Measurements from ENCODE around the gene KLC1.

Gene KLC1

GRCh38 chr14:103723748-103724081 lies 94.7 kb downstream of the KLC1 start:
- 97 to 100% methylated on average over 6 of the region's 7 CpGs for WGBS, 2 experiments (ENCODE audit: insufficient coverage in 2 of 2)
- H3K27ac ChIP-seq (ENCODE audit: low read depth, low read length, severe bottlenecking), result no peak overlapping the region
- H3K4me1 ChIP-seq (ENCODE audit: control insufficient read depth, insufficient read depth, low read length, poor library complexity, severe bottlenecking), result peaks cover under 1% of the 10 kb centered on the region
- H3K9me3 ChIP-seq (ENCODE audit: control insufficient read depth, low read length), result no peaks in the 10 kb centered on the region
- peaks cover 31% of the 10 kb centered on the region for H3K36me3 ChIP-seq (ENCODE audit: control insufficient read depth, insufficient read depth, low read length)
- no peak overlapping the region for H3K4me3 ChIP-seq (ENCODE audit: extremely low read depth, insufficient read depth, low read length, poor library complexity, severe bottlenecking)

DNA sequence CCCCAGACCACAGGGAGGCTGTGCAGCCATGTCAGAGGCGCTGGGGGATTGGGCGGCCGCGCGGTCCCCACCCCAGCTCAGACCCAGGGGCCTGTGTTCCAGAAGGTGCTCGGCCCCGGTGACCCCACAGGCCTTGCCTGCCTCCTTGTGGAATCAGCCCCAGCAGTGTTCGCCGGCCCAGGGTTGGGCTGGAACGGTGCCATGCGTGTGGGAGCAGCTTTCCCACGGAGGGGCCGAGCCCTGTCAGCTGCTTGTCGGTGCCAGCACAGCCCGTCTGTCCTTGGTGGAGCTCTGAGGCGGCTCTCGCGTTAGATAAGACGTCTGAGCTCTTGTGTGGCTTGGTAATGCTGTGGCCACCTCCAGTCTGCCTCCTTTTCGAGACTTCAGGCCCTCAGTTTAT lies 95.1 kb downstream of the KLC1 start:
- 94 to 95% methylated on average over 15 to 19 of the region's 20 CpGs for WGBS, 2 experiments (ENCODE audit: insufficient coverage in 2 of 2)
- Histone ChIP-seq H3K27ac (ENCODE audit: low read depth, low read length, severe bottlenecking) (no peak overlapping the region), H3K9me3 (ENCODE audit: control insufficient read depth, low read length) (no peaks in the 10 kb centered on the region), H3K4me1 (ENCODE audit: control insufficient read depth, insufficient read depth, low read length, poor library complexity, severe bottlenecking) (no peaks in the 10 kb centered on the region), H3K4me3 (ENCODE audit: extremely low read depth, insufficient read depth, low read length, poor library complexity, severe bottlenecking) (no peak overlapping the region), H3K36me3 (ENCODE audit: control insufficient read depth, insufficient read depth, low read length) (peaks cover 35% of the 10 kb centered on the region)

DNA sequence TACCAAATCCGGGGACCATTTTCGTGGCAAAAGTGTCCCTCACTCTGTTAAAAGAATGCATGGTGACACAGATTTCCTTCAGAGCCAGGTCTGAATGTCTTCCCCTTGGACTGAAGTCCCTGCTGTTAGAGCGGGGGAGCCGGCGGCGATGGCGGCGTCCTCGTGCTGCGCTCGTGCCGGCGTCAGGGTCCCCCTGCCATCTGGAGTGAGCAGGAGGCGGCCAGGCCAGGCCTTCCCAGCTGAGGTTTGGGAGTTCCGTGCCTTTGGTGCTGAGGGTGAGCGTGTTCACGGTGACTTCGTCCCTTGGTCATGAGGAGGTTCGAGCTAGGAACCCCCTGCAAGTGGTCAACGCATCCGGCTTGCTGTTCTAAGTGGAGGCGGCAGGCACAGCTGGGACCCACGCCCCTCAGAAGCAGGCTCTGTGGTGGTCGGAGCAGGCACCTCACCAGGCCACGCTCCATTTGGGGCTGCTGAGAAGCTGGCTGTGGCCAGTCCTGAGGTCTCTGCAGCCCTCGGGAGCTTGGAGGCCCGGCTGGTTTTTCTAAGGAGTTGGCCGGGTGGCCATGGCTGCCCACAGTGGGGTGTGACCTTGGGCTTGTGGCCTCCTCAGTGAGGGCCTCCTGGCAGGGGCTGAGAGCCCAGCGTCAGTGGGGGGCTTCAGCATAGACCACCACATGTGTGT lies 96.1 kb downstream of the KLC1 start:
- WGBS, 2 experiments (ENCODE audit: insufficient coverage in 2 of 2), result 97 to 98% methylated on average over 18 to 27 of the region's 29 CpGs
- Histone ChIP-seq H3K4me3 (ENCODE audit: extremely low read depth, insufficient read depth, low read length, poor library complexity, severe bottlenecking) (no peak overlapping the region), H3K4me1 (ENCODE audit: control insufficient read depth, insufficient read depth, low read length, poor library complexity, severe bottlenecking) (no peaks in the 10 kb centered on the region), H3K27ac (ENCODE audit: low read depth, low read length, severe bottlenecking) (no peak overlapping the region), H3K36me3 (ENCODE audit: control insufficient read depth, insufficient read depth, low read length) (peaks cover 41% of the 10 kb centered on the region), H3K9me3 (ENCODE audit: control insufficient read depth, low read length) (no peaks in the 10 kb centered on the region)

- Histone ChIP-seq H3K36me3 (ENCODE audit: control insufficient read depth, insufficient read depth, low read length) (peaks cover 44% of the 10 kb centered on the region), H3K4me3 (ENCODE audit: extremely low read depth, insufficient read depth, low read length, poor library complexity, severe bottlenecking) (no peak overlapping the region), H3K27ac (ENCODE audit: low read depth, low read length, severe bottlenecking) (no peak overlapping the region), H3K4me1 (ENCODE audit: control insufficient read depth, insufficient read depth, low read length, poor library complexity, severe bottlenecking) (no peaks in the 10 kb centered on the region), H3K9me3 (ENCODE audit: control insufficient read depth, low read length) (no peaks in the 10 kb centered on the region)
- 98% methylated on average over 12 to 16 of the region's 16 CpGs for WGBS, 2 experiments (ENCODE audit: insufficient coverage in 2 of 2)
Measured at GRCh38 chr14:103725739-103726395, 96.9 kb downstream of the KLC1 start.

GRCh38 chr14:103726474-103726873 lies 97.5 kb downstream of the KLC1 start:
- Histone ChIP-seq H3K27ac (ENCODE audit: low read depth, low read length, severe bottlenecking) (no peak overlapping the region), H3K36me3 (ENCODE audit: control insufficient read depth, insufficient read depth, low read length) (peaks cover 48% of the 10 kb centered on the region), H3K4me3 (ENCODE audit: extremely low read depth, insufficient read depth, low read length, poor library complexity, severe bottlenecking) (no peak overlapping the region), H3K9me3 (ENCODE audit: control insufficient read depth, low read length) (no peaks in the 10 kb centered on the region), H3K4me1 (ENCODE audit: control insufficient read depth, insufficient read depth, low read length, poor library complexity, severe bottlenecking) (no peaks in the 10 kb centered on the region)
- WGBS, 2 experiments (ENCODE audit: insufficient coverage in 2 of 2), result 95 to 97% methylated on average over 18 of the region's 18 CpGs

- WGBS, 2 experiments (ENCODE audit: insufficient coverage in 2 of 2), result 94% methylated on average over 36 to 46 of the region's 53 CpGs
- H3K27ac ChIP-seq (ENCODE audit: low read depth, low read length, severe bottlenecking), result no peak overlapping the region
- no peaks in the 10 kb centered on the region for H3K9me3 ChIP-seq (ENCODE audit: control insufficient read depth, low read length)
- no peak overlapping the region for H3K4me3 ChIP-seq (ENCODE audit: extremely low read depth, insufficient read depth, low read length, poor library complexity, severe bottlenecking)
- H3K36me3 ChIP-seq (ENCODE audit: control insufficient read depth, insufficient read depth, low read length), result peaks cover 53% of the 10 kb centered on the region
- no peaks in the 10 kb centered on the region for H3K4me1 ChIP-seq (ENCODE audit: control insufficient read depth, insufficient read depth, low read length, poor library complexity, severe bottlenecking)
Measured at GRCh38 chr14:103727313-103727980, 98.4 kb downstream of the KLC1 start.

DNA sequence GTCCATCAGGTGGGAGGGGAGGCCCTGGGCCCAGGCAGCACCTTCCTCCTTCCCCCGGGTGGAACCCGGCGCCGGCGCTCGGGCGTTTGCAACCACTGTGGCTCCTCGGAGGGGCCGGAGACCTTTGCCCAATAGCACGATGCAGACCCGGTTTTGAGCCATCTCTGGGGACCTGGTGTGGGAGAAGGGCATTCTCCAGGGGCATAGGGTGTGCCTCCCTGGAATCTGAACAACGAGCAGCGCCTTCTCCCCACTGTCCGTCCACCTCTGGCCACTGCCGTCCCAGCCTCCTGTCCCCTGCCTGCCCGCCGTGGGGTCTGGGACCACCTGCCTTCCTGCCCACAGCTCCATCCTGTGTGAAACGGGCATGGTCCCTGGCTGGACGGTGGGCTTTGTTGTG lies 99.1 kb downstream of the KLC1 start:
- peaks cover 58% of the 10 kb centered on the region for H3K36me3 ChIP-seq (ENCODE audit: control insufficient read depth, insufficient read depth, low read length)
- H3K27ac ChIP-seq (ENCODE audit: low read depth, low read length, severe bottlenecking), result no peak overlapping the region
- no peak overlapping the region for H3K4me3 ChIP-seq (ENCODE audit: extremely low read depth, insufficient read depth, low read length, poor library complexity, severe bottlenecking)
- no peaks in the 10 kb centered on the region for H3K4me1 ChIP-seq (ENCODE audit: control insufficient read depth, insufficient read depth, low read length, poor library complexity, severe bottlenecking)
- H3K9me3 ChIP-seq (ENCODE audit: control insufficient read depth, low read length), result no peaks in the 10 kb centered on the region
- WGBS, 2 experiments (ENCODE audit: insufficient coverage in 2 of 2), result 91 to 97% methylated on average over 12 of the region's 19 CpGs

- Histone ChIP-seq H3K36me3 (ENCODE audit: control insufficient read depth, insufficient read depth, low read length) (peaks cover 62% of the 10 kb centered on the region), H3K9me3 (ENCODE audit: control insufficient read depth, low read length) (no peaks in the 10 kb centered on the region), H3K4me1 (ENCODE audit: control insufficient read depth, insufficient read depth, low read length, poor library complexity, severe bottlenecking) (no peaks in the 10 kb centered on the region), H3K27ac (ENCODE audit: low read depth, low read length, severe bottlenecking) (no peak overlapping the region), H3K4me3 (ENCODE audit: extremely low read depth, insufficient read depth, low read length, poor library complexity, severe bottlenecking) (no peak overlapping the region)
- WGBS, 2 experiments (ENCODE audit: insufficient coverage in 2 of 2), result 89 to 91% methylated on average over 12 of the region's 12 CpGs
Measured at GRCh38 chr14:103728721-103729120, 99.7 kb downstream of the KLC1 start.

DNA sequence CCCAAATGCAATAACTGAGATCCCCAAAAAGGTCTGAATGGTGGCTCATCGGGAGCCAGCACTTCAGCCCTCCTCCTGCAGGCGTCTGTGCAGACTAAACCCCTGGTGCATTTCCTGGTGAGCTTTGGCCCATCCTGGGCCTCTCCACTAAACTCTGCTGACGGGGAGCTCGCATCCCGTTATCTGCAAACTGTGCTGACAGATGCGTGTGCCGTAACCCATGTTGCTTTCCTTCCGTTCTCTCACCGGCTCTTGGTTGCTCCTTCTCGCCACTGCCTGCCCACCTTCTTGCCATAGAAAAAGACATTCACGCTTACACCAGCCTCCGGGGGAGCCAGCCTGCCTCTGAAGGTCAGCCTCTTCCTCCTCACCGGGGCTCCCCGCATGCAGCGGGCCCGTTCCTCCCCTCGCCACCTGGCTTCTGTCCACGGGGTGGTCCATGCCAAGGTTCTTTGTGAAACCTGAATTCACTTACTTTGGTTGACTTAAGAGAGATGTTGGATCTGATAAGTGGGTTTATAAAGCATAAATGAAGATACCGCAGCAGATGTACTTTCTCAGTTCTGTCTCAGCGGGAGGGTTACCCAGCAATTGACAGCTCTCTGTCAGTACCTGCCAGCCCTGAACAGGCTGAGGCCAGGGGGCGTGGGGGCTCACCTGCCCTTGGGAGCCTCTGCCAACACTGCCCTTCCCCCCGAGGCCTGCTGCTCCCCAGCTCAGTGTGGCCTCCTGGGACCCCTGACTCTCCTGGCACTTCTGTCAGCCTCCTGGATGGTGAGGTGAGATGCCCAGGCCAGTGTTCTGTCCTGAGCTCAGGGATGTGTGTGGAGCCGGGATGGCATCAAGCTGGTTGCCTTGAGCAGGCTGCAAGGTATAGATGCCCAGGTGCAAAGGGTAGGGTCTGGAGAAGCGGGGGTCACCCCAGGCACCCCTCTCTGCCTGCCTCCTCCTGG lies 100.8 kb downstream of the KLC1 start:
- 95 to 97% methylated on average over 15 to 22 of the region's 24 CpGs for WGBS, 2 experiments (ENCODE audit: insufficient coverage in 2 of 2)
- Histone ChIP-seq H3K9me3 (ENCODE audit: control insufficient read depth, low read length) (no peaks in the 10 kb centered on the region), H3K4me3 (ENCODE audit: extremely low read depth, insufficient read depth, low read length, poor library complexity, severe bottlenecking) (no peak overlapping the region), H3K36me3 (ENCODE audit: control insufficient read depth, insufficient read depth, low read length) (peaks cover 73% of the 10 kb centered on the region), H3K4me1 (ENCODE audit: control insufficient read depth, insufficient read depth, low read length, poor library complexity, severe bottlenecking) (no peaks in the 10 kb centered on the region), H3K27ac (ENCODE audit: low read depth, low read length, severe bottlenecking) (no peak overlapping the region)

DNA sequence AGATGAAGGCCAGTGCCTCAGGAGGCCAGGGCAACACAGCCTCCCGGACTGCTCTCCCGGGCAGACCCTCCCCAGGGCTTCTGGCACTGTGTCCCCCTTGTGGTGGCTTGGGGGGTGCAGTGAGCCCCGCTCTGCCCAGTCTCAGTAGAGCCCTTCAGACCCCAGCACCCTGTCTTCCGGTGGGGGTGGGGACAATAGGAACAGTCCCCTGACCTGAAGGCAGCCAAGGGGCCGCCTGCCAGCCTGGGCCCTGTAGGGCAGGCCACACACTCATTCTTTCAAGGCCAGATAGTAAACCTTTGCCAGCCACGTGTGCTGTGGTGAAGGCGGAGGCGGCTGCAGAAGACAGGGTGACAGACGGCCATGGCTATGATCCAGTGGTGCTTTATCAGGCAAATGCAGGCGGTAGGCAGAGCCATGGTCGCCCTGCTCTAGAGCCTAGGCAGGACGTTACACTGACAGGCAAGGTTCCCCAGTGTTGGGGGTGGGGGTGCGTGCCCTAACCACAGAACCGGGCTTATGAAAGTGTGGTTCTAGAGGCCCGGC lies 101.6 kb downstream of the KLC1 start:
- no peaks in the 10 kb centered on the region for H3K9me3 ChIP-seq (ENCODE audit: control insufficient read depth, low read length)
- H3K4me3 ChIP-seq (ENCODE audit: extremely low read depth, insufficient read depth, low read length, poor library complexity, severe bottlenecking), result no peak overlapping the region
- 95% methylated on average over 14 to 15 of the region's 15 CpGs for WGBS, 2 experiments (ENCODE audit: insufficient coverage in 2 of 2)
- H3K36me3 ChIP-seq (ENCODE audit: control insufficient read depth, insufficient read depth, low read length), result peaks cover 71% of the 10 kb centered on the region
- H3K4me1 ChIP-seq (ENCODE audit: control insufficient read depth, insufficient read depth, low read length, poor library complexity, severe bottlenecking), result no peaks in the 10 kb centered on the region
- no peak overlapping the region for H3K27ac ChIP-seq (ENCODE audit: low read depth, low read length, severe bottlenecking)

All from mesodermal cell (in vitro differentiated cells).